GM18909 (cell line): ENCODE data around the gene SP4.
"Not testable (repeated sequence)": the region's sequence is repeated elsewhere in the genome, so short reads cannot be mapped to it uniquely, and the experiment has no call there.

Source experiments
- ATAC-seq: cut with Tn5 transposase; IDR thresholded peaks from one replicate; pipeline ENCODE4 v1.9.1; 2021; ENCODE audit warnings: mild to moderate bottlenecking; ENCODE audit not compliant: unreplicated experiment, poor library complexity

SP4 gene

GRCh38 chr7:21508538-21508937 is 80.7 kb downstream of the SP4 start:
- no peak for ATAC-seq

- no peak for ATAC-seq
These were observed 86.2 kb downstream of the SP4 start for GRCh38 chr7:21514062-21514461.

DNA sequence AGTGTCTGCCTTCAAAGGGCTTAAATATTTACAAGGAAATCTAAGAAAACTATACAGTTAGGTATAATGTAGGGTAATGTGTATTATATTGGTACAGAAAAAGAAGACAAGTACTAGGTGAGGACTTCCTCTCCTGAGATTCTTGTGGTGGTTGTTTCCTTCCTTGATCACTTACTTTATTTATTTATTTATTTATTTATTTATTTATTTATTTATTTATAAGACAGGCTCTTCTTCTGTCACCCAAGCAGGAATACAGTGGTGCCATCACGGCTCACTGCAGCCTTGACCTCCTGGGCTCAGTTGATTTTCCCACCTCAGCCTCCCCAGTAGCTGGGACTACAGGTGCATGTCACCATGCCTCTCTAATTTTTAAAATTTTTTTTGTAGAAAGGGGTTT is 96.8 kb downstream of the SP4 start:
- no peak for ATAC-seq

- ATAC-seq, result no peak
These were observed 98.1 kb downstream of the SP4 start for GRCh38 chr7:21526007-21526406.

DNA sequence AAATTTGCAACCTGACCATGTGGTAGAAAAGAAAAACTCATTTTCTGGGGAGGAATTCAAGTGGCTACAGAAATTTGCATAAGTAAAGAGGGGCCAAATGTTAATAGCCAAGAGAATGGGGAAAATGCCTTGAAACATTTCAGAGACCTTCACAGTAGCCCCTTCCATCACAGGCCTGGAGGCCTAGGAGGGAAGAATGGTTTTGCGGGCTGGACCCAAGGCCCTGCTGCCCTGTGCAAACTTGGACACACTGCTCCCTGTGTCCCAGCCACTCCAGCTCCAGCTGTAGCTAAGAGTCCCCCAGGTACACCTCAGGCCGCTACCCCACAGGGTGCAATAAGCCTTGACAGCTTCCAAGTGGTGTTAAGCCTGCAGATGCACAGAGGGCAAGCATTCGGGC is 98.6 kb downstream of the SP4 start:
- ATAC-seq, result no peak

GRCh38 chr7:21532485-21532884 is 104.6 kb downstream of the SP4 start:
- not testable (repeated sequence) for ATAC-seq

DNA sequence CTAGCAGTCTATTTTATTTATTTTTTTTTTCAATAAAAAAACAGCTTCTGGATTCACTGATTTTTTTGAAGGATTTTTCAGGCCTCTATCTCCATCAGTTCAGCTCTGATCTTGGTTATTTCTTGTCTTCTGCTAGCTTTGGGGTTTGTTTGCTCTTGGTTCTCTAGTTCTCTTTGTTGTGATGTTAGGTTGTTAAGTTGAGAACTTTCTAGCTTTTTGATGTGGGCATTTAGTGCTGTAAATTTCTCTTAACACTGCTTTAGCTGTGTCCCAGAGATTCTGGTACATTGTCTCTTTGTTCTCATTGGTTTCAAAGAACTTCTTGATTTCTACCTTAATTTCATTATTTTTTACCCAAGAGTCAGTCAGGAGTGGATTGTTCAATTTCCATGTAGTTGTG is 105.8 kb downstream of the SP4 start:
- ATAC-seq, result not testable (repeated sequence)

- ATAC-seq, result not testable (repeated sequence)
These were observed 108.7 kb downstream of the SP4 start for GRCh38 chr7:21536445-21537118.

- ATAC-seq, result no peak
These were observed 111.1 kb downstream of the SP4 start for GRCh38 chr7:21538936-21539495.

DNA sequence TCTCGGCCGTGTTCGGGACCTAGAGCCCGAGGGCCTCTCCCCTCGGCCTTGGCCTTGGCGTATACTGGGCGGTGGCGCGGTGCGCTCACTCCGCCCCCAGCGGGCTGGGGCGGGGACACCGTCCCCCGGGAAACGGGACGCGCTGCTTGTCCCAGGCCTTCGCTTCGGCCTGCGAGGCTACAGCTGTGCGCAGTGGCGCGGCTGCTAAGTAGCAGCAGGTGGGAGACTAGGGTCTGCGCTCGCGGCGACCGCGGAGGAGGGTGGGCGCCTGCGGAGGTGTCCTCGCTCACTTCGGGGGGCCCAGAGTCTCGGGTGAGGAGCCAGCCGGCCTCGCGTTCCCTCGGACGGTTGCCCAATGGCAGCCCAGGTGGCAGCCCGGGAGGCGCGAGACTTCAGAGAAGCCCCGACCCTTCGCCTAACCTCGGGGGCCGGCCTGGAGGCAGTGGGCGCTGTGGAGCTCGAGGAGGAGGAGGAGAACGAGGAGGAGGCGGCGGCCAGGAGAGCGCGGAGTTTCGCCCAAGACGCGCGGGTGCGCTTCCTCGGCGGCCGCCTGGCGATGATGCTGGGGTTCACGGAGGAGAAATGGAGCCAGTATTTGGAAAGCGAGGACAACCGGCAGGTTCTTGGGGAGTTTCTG is 115.1 kb downstream of the SP4 start, which contains the start of gene DNAH11:
Gene DNAH11, plus strand, starts transcription at position 149 of the 637 bp plus-strand sequence. Its CDS starts 207 bp downstream, at position 356.
- ATAC-seq, result peak; percentile 62

DNA sequence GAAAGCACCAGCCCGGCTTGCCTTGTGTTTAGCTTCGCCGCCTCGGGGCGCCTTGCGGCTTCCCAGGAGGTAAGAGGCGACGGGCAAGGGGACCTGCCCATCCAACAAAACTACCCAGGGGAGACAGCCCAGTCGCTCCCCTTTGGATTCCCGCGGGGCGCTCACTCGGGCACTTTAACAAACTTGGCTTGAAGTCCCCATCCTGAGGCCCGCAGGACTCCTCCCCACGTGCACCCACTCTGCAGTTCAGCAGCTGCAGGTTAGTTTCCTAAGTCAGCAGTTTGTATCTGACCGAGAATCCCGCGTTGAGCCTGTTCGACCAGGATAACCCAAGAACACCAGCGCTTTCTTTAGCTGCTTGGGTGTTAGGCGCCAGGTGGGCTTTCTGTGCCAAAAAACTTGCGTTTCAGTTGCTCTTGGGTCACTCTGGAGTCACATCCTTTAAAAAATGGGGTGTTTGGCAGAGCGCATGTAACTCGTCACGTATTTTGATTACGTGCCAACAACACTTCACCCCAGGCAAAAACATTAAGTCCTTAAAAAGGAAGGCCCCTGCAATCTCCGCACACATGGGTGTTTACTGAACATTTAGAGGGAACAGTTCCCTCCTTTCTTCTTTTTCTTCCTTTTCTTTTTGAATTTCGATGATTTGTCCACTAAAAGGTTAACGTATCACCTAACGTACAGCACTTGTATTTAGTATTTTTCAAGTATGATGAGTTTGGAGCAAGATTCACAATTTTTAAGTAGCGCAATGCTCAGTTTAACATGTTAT is 115.8 kb downstream of the SP4 start:
- ATAC-seq, result peak; percentile 16

DNA sequence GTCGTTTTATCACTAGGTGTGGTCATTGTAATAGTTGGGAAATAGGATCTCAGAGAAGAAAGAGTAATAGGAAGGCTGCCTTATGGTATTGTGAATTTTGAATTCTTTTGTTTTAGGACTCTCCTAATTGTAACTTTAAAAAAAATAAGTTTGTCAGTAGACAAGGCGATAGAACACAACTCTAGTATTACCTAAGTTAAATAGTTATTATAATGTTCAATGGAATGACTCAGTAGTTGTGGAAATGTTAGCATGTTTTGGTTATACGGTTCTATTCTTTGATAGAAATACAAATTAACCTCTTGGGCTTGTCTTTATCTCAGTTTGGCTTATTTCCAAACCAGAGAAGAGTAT is 116.4 kb downstream of the SP4 start:
- no peak for ATAC-seq

DNA sequence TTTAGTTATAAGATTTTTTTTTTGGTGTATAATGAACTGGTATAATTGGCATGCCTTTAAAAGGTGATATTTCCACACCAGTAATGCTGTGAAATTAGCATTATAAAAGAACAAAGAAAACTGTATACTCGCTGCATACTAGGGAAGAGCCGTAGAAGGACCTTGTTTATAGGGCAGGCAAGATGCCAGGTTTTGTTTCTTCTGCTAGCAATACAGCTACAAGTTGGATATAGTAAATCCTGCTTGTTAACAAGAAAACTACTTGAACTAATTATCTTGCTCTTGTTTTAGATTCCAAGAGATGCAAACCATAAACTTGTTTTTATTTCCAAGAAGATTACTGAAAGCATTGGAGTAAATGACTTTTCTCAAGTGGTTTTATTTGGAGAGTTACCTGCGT is 116.8 kb downstream of the SP4 start:
- no peak for ATAC-seq

DNA sequence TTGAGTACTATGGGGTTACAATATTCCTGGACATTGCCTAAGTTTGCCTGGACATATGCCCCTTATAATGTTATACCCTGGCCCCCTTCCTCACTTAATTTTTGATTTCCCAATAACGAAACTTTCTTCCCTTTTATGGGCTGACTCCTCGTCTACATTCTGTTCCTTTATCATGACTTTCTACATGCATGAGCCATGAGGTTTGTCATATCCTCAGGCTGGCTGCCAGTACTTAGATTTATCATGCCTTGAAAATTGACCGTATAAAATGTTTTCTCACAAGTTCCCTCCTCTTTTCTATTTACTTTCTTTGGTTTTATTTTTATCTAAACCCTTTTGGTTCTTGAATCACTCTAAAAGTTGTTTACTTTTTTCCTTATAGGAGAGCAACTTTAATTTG is 119.6 kb downstream of the SP4 start:
- ATAC-seq, result no peak

- ATAC-seq, result no peak
These were observed 120.6 kb downstream of the SP4 start for GRCh38 chr7:21548491-21548890.

DNA sequence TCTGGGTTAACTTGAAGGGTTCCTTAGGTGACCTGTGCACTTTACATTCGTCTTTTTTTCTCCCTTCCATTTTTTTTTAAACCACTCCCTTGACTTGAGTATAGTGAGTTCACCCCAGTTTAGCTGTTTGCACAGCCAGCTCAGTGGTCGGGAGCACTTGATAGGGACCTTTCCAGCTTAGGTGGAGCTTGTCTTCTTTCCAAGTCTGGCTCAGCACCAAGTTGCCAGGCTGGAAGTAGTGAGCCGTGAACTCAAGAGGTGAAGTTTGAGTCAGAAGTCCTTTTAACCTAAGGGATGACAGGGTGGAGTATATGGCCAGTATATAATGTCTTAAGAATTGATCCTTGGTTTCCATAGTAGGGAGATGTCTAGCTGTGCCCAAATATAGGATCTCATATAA is 122.2 kb downstream of the SP4 start:
- no peak for ATAC-seq

DNA sequence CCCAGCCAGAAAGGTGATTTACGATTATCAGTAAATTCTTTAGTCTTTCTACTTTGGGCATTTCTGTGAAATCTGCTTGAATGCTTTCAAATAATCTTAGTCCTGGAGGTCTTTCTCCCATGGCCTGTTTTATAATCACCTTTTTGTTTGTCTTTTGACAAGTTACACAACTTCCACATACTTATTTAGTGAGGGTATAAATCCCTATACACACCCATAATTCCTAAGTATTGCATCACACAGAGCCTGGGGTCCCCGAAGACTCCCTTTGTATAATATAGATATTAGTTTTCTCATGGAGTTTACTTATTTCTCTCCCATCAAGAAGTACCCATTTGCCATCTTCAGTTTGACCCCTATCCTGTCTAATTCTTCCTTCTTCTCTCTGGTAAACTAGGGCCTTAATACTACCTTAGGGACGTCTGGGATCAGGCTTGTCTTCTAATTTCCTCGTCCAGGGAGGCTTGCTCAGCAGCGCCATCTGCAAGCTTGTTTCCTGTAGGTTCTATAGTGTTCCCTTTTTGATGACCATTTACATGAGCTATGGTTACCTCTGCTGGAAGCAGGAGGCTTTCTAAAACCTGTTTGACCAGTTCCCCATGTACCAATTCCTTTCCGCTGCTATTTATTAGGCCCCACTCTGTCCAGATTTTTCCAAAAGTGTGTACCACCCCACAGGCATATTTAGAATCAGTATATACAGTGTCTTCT is 123.1 kb downstream of the SP4 start:
- no peak for ATAC-seq

GRCh38 chr7:21562385-21562784 is 134.5 kb downstream of the SP4 start:
- ATAC-seq, result no peak
